COLO829 (cell line): ENCODE results near the gene ARHGAP15.

ENCODE experiments used
- DNase-seq: peaks from one replicate; pipeline ENCODE4 v3.0.0; 2012; ENCODE audit warnings: low spot score

ARHGAP15 gene

GRCh38 chr2:143691121-143691520 is 561.9 kb downstream of the ARHGAP15 start:
- DNase-seq = no peak

GRCh38 chr2:143692162-143692561 is 562.9 kb downstream of the ARHGAP15 start:
- DNase-seq = no peak

- DNase-seq = no peak
Observed at GRCh38 chr2:143692967-143693366, 563.7 kb downstream of the ARHGAP15 start.

GRCh38 chr2:143694335-143694734 is 565.1 kb downstream of the ARHGAP15 start:
- DNase-seq = no peak

- no peak for DNase-seq
Observed at GRCh38 chr2:143696651-143697050, 567.4 kb downstream of the ARHGAP15 start.

- no peak for DNase-seq
Observed at GRCh38 chr2:143697744-143698143, 568.5 kb downstream of the ARHGAP15 start.

- no peak for DNase-seq
Observed at GRCh38 chr2:143698352-143698751, 569.1 kb downstream of the ARHGAP15 start.

GRCh38 chr2:143698888-143699570 is 569.8 kb downstream of the ARHGAP15 start:
- no peak for DNase-seq

- no peak for DNase-seq
Observed at GRCh38 chr2:143700865-143701264, 571.6 kb downstream of the ARHGAP15 start.

GRCh38 chr2:143701785-143702184 is 572.6 kb downstream of the ARHGAP15 start:
- no peak for DNase-seq

GRCh38 chr2:143702931-143703330 is 573.7 kb downstream of the ARHGAP15 start:
- DNase-seq = no peak

GRCh38 chr2:143704451-143705106 is 575.4 kb downstream of the ARHGAP15 start:
- DNase-seq = no peak

GRCh38 chr2:143705108-143705707 is 576.0 kb downstream of the ARHGAP15 start:
- DNase-seq = no peak

- DNase-seq = no peak
Observed at GRCh38 chr2:143706354-143706753, 577.1 kb downstream of the ARHGAP15 start.

- no peak for DNase-seq
Observed at GRCh38 chr2:143708682-143709081, 579.5 kb downstream of the ARHGAP15 start.

- DNase-seq = no peak
Observed at GRCh38 chr2:143710196-143710595, 581.0 kb downstream of the ARHGAP15 start.

- no peak for DNase-seq
Observed at GRCh38 chr2:143710879-143711278, 581.7 kb downstream of the ARHGAP15 start.

GRCh38 chr2:143716522-143716921 is 587.3 kb downstream of the ARHGAP15 start:
- no peak for DNase-seq

- no peak for DNase-seq
Observed at GRCh38 chr2:143717053-143717452, 587.8 kb downstream of the ARHGAP15 start.

- DNase-seq = no peak
Observed at GRCh38 chr2:143717536-143718168, 588.4 kb downstream of the ARHGAP15 start.

- DNase-seq = no peak
Observed at GRCh38 chr2:143718745-143719144, 589.5 kb downstream of the ARHGAP15 start.

- no peak for DNase-seq
Observed at GRCh38 chr2:143719406-143719805, 590.2 kb downstream of the ARHGAP15 start.

GRCh38 chr2:143720095-143720664 is 591.0 kb downstream of the ARHGAP15 start:
- no peak for DNase-seq
